Esophagus muscularis mucosa (tissue), 3 donors: ENCODE data around the gene USP30.

ENCODE experiments used
- POLR2A ChIP-seq: fragments of 450-650 bp; IDR thresholded peaks from one replicate; pipeline ENCODE4 v1.6.1; 2017; ENCODE audit warnings: antibody characterized with exemption, moderate library complexity, mild to moderate bottlenecking, low read depth
- TF ChIP-seq, protein P1 (sequence below), 3 experiments: fragments of 200-600 bp in 2 of 3; fragments of 450-650 bp in 1 of 3; sonication (generic) in 2 of 3; IDR thresholded peaks; one replicate each; pipeline ENCODE4 v1.5.1; 2017 to 2019; ENCODE audit warnings: antibody characterized with exemption in 3 of 3, mild to moderate bottlenecking in 2 of 3, moderate library complexity in 1 of 3

DNA sequence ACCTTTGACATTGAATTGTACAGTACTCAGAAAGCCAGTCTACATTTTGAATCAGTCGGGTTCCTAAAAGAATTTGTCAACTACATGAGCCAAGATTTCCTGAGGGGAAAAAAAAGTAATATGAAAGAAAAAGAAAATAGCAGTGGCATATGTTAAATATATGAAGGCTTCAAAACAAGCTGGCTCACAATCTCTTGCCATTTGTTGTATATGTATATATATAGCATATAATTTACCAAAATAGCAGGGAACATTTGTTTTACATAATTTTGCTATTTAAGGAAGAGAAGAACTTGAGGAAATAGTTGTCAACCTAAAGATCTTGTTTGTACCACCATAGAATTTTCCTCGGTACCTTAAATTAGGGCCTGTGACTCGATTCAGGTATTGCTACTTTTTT lies 48.4 kb upstream of the USP30 start:
- TF ChIP-seq, protein P1, sequence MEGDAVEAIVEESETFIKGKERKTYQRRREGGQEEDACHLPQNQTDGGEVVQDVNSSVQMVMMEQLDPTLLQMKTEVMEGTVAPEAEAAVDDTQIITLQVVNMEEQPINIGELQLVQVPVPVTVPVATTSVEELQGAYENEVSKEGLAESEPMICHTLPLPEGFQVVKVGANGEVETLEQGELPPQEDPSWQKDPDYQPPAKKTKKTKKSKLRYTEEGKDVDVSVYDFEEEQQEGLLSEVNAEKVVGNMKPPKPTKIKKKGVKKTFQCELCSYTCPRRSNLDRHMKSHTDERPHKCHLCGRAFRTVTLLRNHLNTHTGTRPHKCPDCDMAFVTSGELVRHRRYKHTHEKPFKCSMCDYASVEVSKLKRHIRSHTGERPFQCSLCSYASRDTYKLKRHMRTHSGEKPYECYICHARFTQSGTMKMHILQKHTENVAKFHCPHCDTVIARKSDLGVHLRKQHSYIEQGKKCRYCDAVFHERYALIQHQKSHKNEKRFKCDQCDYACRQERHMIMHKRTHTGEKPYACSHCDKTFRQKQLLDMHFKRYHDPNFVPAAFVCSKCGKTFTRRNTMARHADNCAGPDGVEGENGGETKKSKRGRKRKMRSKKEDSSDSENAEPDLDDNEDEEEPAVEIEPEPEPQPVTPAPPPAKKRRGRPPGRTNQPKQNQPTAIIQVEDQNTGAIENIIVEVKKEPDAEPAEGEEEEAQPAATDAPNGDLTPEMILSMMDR (IDR thresholded peaks at IDR 0.05) = no peak
- no peak for TF ChIP-seq POLR2A
